Activated T-cell treated with anti-CD3 and anti-CD28 coated beads for 4 hours (primary cell): ENCODE results near the gene REEP1.
"Not testable (repeated sequence)": the region's sequence is repeated elsewhere in the genome, so short reads cannot be mapped to it uniquely, and the experiment has no call there.

Experiments
- DNase-seq: peaks from one replicate; pipeline ENCODE4 v3.0.0-alpha.2; 2020

Gene REEP1

DNA sequence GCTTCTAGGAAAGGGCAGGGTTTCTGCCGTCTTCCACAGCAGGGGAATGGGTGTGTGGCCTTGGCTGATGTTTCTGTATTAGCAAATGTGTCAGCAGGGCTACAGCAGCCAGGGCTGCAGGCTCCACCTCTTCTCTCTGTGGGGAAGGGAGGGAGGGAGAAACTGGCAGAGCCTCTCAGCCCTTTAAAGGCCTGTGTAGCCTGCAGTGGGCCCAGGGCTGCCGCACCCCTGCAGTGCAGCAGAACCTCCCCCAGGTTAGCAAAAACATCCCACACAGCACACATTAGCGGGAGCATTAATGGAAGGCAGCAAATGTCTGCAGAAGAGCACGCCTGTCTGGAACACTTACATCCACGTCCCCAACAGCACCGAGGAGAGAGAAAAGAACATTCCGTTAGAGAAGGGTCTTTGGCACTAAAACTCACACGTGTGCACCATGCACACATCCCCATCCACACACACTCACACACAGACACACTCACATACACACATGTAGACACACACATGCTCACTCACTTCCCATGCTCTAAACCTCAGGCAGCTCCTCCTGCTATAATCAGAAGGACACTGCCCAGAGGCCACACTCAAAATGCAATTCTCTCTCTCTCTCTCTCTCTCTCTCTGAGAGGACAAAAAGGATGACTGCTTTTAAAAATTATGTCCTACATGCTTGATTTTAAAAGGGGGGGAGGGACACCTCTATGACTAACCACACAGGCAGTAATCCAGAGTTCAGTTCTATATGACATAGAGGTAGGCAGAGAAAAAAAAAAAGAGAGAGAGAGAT lies 114.1 kb downstream of the REEP1 start:
- no peak for DNase-seq

DNA sequence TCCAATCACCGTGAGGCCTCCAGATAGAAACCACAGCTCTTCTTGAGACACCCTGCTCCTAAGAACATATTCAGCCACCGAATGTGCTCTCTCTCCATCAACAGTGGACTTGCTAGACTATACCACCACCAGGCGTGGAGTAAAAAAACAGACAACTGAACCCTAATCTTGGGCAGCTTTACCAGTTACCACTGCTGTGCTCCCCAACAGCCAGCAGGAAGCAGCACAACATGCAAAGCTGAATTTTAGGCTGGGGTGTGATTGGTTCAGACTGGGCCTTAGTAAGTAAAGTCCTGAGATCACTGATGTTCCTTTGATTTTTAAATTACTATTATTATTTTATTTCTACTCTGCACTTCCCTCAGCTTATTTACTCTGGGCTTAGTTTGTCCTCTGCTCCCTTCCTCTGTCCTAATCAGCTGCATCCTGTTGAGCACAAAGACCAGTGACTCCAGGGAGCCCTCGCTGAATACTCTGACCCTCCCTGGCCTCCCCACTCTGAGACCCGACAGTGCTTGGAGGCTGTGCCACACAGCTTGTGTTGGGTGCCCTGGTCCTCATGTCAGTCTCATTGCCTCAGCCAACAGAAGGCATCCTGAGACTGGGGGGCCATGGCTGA lies 116.3 kb downstream of the REEP1 start:
- peak; percentile 44 for DNase-seq

DNA sequence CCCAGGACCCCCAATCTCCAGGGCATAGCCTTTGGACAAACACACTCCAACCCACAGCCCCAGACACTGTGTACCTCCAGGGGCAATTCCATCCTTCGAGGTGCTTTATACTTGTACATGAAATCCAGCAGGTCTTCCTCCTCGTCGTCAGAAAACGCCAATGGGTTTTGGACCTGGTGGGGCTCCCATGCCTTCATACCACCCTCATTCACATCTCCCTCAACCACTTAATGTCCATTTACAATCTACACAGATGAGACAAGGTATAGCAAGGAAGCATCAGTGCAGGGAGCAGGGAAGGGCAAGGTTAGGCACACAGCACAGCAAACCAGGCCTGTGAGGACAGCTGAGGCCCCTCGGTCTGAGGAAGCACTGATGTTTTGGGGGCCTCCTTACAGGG lies 117.5 kb downstream of the REEP1 start:
- no peak for DNase-seq

DNA sequence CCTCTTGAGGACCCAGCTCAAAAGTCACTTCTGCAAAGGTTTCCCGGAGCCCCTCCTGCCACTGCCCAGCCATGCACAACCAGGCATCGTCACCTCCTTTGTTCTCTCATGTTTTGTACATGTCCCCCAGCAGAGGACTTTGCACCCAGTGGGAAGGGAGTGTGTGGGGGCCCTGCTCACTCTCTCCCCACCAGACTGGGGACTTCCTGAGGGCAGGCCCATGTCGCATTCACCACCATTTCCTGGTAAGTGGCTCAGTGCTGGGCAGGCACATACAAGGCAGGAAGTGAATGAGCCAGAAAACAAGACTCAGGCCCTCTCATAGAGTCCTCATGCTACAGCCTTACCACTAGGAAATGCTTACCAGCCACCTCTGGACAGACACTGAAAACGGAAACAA lies 119.3 kb downstream of the REEP1 start:
- DNase-seq, result no peak

DNA sequence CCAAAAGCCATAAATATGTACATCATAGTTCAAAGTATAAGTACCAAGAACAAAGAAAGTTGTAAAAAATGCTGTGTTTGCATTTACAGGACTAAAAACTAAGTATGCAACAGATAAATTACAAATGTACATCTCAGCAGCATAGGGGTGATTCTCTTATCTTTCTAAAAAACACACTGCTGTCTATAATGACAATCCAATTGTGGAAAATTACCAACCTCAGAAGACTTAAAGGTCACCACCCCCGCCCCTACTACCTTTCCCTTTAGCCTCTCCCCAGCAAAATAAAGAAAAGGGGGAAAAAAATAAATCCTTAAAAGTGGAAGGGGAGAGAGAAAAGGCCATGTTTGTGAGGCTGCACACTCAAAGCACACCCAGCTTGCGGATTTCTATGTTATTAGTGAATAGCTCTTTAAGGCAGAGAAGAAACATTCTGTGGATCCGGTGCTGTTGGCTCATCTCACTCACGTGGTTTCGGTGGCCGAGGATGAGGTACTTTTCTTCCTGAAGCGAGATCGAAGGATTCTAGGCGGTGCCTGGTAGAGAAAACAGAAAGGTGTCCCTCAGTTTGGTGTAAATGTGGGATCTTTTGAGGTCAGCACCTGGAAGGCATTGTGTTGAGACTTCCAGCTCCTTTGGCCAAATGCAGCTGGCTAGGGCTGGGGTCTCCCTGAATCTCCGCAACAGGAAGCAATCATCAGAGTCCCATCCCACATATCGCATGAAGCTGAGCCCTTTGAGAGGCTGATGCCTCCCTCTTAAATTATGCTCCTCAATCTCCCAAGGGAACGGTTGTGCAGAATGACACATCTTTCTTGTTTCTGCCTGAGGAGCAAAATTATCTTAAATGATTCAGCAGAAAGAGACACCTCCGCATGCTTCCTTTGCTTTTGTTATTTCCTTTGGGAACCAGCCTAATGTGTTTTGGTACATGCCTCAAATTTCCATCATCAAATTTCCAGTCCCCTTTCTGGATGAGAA lies 120.6 kb downstream of the REEP1 start:
- no peak for DNase-seq

DNA sequence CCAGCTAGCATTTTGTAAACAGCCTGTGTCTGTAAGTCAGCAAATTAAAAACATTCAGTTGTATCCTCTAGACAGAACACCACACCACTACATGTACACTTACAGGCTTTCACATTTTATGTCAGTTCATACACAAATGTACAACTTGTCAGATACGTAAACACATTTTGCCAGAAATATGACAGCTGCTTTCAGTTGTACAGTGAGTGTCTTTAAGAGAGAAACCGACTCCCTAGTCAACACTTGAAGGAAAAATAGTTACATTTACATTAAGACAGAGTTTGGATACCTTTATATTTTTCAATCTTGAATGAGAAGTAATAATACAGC lies 123.0 kb downstream of the REEP1 start:
- DNase-seq, result no peak

DNA sequence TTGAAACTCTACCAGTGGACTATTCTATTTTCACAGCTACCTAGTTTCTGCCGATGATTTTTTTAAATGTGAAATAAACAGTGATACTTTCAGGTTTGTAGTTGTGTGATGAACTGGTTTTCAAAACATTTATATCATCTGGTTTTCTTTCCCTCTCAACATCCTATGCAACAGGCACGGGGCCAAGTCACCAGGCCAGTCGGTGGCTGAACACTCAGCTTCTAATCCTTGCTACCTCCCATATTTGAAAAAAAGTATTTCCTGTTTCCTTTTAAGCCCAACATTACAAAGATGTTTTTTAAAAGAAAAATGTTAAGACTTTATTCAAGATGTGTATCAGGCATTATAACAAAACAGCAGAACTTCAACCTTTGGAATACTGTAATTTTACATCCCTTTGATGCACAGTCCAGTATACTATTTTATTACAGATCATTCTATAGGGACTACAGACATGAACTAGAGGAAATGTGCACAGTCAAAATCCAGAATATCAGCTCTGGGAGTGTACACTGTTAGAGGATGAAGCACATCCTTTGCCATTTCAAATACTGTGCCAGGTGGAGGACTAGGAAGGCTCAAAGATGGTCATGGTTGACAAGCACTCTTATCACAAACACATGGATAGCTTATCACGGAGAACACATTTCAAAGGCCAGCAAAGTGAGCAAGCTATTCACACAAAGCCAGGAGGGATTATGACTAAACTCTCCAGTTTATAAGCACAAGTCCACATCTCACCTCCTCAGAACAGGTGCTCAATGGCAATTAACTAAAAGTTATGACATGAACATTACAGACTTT lies 123.5 kb downstream of the REEP1 start:
- no peak for DNase-seq

DNA sequence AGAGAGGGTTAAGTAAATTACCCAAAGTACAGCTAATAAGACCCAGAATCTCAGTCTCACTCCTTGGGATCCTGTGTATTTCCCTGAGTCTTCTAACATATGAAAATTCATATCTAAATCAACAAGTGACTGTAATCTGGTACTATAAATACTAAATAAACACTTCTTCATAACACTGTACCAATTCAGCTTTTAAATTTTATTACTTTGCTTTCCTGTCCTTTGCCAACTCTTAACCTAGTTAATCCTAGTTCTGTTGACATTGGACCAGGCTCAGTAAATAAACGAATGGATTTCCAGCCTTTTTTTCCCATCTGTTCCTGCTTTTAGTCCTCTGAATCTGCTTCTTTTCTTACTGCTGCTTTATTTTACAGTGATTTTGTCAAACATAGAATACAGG lies 124.4 kb downstream of the REEP1 start:
- no peak for DNase-seq

DNA sequence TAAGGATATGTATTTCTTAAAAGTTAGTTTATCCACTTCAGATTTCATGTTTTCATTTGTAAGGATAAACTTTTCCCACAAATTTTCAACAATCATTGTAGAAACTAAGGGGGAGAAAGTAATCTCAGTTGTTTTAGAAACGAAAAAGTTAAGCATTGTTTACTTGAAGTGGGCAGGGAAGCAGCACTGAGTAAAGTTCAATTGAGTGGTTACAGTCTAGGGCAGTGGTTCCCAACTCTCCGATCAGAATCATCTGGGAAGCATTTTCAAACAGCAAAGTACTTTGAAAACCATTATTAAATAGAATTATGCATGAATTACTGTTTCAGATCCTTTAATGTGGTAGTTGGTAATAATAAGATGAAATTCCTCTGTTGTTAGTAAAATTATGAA lies 125.6 kb downstream of the REEP1 start:
- no peak for DNase-seq

DNA sequence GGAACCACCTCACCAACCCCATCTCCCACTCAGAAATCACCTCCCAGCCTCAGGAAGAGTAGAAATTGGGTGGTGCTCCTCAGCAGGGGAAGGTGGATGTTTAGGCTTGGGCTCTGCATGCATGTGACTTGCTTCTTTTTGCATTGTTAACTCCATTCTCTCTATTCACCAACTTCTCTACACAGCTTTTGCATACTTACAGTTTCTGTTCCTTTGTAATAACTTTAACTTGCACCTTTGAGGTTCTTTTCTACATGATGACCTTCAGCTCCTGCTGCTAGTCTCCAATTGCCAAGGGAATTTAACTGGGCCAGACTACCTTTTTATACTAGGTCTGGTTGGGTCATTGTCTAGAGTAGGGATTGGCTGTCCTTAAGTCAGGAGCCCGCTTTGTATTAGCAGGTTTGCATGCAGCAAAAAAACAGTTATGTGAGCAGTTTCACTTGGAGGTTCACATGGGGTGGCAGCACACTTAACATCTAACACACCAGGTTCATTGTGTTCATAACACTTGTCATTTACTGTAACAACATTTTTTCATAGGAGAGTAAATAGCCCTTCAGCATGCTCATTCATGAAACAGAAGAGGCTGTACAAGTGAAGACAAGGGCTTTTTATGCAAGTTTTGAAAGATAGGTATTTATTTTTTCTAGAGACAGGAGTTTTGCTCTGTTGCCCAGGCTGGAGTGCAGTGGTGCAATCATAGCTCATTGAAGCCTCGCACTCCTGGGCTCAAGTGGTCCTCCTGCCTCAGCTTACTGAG lies 126.2 kb downstream of the REEP1 start:
- no peak for DNase-seq

DNA sequence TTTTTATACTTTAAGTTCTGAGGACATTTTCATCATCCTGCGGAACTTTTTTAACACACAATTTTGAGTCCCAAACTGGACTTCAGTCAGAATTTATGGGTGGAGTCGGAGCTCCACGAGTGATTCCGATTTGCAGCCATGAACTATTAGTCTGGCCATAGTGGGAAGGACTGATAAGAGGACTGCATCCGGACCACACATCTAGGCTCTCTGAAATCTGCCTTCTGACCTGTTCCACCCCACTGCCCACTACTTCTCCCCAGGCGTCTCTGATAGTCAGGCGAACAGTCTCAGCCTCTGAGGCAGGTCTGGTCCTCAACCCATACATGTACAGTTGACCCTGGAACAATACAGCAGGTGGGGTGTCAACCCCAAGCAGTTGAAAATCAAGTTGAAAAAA lies 133.0 kb downstream of the REEP1 start:
- no peak for DNase-seq

DNA sequence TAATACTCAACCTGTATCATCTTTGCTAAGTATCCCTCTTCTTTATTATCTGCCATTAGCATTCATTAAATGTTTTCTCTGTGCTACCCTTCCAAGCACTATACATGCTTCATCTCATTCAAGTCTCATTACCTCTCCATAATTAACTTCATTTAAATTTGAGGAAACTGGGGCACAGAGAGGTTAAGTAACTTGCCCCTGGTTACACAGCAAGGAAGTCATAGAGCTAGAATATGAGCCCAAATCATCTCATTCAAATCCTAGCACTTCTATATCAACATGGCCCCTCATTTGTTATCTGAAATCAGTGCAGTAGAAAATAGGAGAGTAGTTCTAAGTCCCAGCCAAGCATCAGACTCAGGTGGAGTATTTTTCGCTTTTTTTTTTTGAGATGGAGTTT lies 133.8 kb downstream of the REEP1 start:
- no peak for DNase-seq

DNA sequence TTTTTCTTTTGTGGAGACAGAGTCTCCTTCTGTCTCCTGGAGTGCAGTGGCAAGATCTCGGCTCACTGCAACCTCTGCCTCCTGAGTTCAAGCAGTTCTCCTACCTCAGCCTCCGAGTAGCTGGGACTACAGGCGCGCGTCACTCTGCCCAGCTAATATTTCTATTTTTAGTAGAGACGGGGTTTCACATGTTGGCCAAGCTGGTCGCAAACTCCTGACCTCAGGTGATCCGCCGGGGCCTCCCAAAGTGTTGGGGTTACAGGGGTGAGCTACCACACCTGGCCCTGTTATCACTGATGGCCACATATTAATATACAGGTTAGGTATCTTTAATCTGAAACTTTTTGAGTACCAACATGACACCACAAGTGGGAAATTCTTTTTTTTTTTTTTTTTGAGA lies 134.7 kb downstream of the REEP1 start:
- no peak for DNase-seq

DNA sequence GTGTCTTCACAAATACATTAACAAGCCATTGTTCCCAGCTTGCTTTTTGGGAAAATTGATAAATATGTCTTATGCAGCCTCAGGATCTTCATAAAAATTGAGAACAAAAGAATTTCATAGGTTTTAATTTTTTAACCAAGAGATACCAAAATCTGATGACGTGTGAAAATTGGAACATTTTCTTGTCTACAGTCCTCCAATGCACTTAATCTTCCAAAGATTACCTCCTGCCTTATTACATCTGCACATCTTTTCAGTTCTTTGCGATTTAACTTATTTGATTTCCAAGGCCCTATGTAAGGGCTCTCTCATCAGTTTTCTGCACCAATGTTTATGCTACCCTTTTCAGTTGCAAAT lies 135.1 kb downstream of the REEP1 start:
- DNase-seq, result no peak

DNA sequence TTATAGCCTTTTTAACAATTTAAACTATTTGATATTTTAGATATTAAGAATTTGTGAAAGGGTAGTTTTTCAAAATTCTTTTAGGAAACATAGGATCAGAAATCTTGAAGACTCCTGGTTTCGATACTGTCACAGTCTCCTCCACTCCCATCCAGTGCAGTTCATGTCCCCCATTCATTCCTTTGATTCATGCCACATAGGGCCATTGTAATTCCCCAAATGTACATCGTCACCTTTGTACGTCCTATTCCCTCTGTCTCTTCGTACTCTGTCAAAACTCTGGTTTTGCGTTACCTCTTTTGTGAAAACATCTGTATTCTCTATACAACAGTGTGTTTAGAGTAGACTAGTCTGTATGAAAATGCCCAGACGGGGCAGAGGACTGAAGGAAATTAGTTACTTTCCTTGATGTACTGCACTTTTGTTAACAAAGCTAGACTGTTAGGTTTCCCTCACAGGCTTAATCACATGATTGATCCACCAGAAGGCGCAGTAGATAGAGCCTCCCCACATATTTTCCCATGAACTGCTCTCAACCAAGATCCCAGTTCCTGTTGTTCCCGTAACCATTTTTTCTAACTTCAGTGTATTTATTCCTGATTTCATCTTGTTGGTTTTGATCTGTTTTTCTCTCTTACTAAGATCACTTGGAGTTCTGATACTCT lies 135.6 kb downstream of the REEP1 start:
- no peak for DNase-seq

DNA sequence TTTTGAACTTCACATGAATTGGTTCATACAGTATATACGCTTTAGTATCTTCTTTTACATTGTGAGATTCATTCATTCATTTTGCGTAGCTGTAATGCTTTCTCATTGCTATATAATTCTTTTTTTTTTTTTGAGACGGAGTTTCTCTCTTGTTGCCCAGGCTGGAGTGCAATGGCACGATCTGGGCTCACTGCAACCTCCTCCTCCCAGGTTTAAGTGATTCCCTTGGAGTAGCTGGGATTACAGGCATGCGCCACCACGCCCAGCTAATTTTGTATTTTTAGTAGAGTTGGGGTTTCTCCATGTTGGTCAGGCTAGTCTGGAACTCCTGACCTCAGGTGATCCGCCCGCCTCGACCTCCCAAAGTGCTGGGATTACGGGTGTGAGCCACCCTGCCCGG lies 136.9 kb downstream of the REEP1 start:
- DNase-seq, result not testable (repeated sequence)

DNA sequence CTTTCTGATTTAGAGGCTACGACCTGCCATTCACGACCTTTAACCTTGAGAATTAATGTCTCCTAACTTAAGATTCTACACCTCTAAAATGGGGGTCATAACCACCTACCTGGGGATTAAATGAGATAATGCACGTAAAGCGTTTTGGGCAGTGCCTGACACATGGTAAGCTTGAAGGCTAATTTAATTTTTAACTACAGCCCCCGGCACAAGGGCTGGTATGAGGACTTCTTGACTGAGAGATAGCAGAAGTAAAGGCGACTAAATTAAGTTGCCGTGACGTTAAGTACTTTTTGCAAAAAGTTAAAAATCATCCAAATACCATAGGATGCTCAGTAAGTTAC lies 137.6 kb downstream of the REEP1 start:
- DNase-seq, result no peak

DNA sequence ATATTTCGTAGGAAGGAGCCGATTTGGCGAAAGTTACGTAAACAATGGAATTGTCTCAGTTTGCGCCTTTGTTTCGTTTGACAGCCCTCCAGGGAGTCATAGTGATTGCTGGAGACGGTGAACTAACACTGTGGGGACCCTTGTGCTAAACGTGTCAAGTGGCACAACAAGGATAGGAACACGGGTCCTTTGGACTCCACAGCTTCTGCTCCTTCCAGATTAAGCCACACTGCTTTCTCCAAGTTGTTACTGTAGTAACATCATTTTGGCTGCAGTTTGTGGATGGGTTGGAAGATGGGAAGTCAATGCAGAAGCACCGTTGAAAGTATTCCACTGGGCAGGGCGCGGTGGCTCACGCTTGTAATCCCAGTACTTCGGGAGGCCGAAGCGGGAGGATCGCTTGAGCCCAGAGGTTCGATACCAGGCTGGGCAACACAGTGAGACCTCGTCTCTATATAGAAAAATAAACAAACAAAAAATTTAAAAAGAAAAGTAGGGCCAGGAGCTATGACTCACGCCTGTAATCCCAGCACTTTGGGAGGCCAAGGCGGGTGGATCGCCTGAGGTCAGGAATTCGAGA lies 141.5 kb downstream of the REEP1 start:
- no peak for DNase-seq

DNA sequence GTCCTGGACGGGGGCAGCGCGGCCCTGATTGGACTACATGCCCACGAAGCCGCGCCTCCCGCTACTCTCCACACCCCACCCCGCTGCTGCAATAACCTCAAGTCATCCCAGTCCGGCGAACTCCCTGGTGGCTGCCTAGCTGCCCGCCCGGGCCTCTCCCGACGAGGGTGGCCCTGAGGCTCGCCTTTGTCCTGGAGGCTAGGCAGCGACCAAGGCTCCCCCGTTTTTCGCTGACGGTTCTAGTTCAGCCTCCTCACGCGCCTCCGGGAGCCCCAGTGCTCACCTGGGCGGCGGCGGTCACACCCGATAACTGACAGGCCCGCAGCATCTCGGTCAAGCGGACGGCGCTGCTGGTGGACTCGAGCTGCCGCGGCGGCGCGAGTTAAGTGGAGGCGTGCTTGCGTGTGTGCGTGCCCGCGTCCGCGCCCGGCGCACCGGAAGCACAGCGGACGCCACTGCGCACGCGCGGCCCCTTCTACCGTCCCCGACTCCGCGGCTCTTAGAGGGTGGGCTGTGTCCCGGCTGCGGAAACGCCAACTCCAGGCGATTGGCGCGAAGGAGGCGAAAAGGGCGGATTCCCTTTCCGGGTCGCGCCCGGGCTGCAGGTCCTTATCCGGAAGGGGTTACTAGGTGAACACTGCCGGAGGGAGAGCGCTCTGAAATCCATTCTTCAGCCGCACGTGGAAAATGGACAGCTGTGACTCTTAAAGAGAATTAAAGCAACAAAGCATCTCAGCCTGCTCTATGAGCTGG lies 142.2 kb downstream of the REEP1 start, which contains the start of gene IMMT:
Gene IMMT, minus strand, starts transcription at position 408 of the 753 bp plus-strand sequence. Its CDS starts 80 bp downstream, at position 328.
- DNase-seq, result peak; percentile 87

DNA sequence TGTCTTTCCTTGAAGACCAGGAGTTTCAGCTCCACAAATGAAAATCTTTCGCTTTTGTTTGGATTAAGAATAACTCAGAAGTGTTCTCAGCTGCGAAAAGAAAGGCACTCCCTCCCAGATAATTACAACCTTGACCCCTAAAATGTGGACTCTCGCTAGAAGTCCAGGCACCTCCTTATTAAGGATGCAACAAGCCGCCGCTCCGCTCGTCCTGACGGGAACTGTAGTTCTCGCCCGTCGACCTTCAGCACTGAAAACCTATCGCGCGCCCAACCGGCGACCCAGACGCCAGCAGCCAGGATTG lies 142.7 kb downstream of the REEP1 start:
- no peak for DNase-seq
